Activated T-helper 2 cell treated with anti-CD3 and anti-CD28 coated beads, Interferon-gamma antibody, Interleukin-2, Interleukin-4, amounts not matched to agents 10 μg/mL and 5 μg/mL and 100 μg/mL, durations not matched to agents 14 hours and 24 hours and 36 hours (primary cell): ENCODE data around the gene TRIM7. TPM values are rescaled to one million over a fixed set of nuclear protein-coding genes. Genes with fewer than 3 reads are reported as not detected.

Experiments
- DNase-seq: peaks from one replicate; pipeline ENCODE4 v3.0.0; 2021; ENCODE audit warnings: low spot score
- H3K27ac Mint-ChIP-seq: one replicate; pipeline ENCODE4 v1.8.0; 2021; ENCODE audit warnings: mixed read lengths
- H3K27me3 Mint-ChIP-seq: one replicate; pipeline ENCODE4 v1.8.0; 2021; ENCODE audit warnings: low read depth, mixed read lengths
- H3K36me3 Mint-ChIP-seq: one replicate; pipeline ENCODE4 v1.8.0; 2021; ENCODE audit warnings: low read depth, mixed read lengths
- H3K4me1 Mint-ChIP-seq: one replicate; pipeline ENCODE4 v1.8.0; 2021; ENCODE audit warnings: low read depth, mixed read lengths
- H3K4me3 Mint-ChIP-seq: one replicate; pipeline ENCODE4 v1.8.0; 2021; ENCODE audit warnings: low read depth, mild to moderate bottlenecking, moderate library complexity, mixed read lengths
- H3K9me3 Mint-ChIP-seq: one replicate; pipeline ENCODE4 v1.8.0; 2021; ENCODE audit warnings: mixed read lengths
- intact Hi-C: fragments of 100-400 bp; cut with micrococcal nuclease; formaldehyde crosslinking; loops from one replicate; pipeline ENCODE4 v1.15.1; 2023
- total RNA-seq: library from RNA; stranded (reverse); gene quantifications from 2 replicates; pipeline ENCODE4 v1.2.3, GENCODE V29; 2022

The TRIM7 gene
- total RNA-seq, 1 donor from 2014 or later: 4.8 TPM

- no peaks in the 10 kb centered on the region for H3K36me3 Mint-ChIP-seq
- intact Hi-C loops: no loop called here
- no peak overlapping the region for H3K27ac Mint-ChIP-seq
- H3K4me1 Mint-ChIP-seq: peaks cover 8% of the 10 kb centered on the region
- no peak for DNase-seq
- no peaks in the 10 kb centered on the region for H3K27me3 Mint-ChIP-seq
- no peak overlapping the region for H3K4me3 Mint-ChIP-seq
- H3K9me3 Mint-ChIP-seq: no peaks in the 10 kb centered on the region
Measured at GRCh38 chr5:181193656-181194055, 11.3 kb downstream of the TRIM7 start.

GRCh38 chr5:181192337-181193046 is 12.5 kb downstream of the TRIM7 start:
- H3K36me3 Mint-ChIP-seq: no peaks in the 10 kb centered on the region

GRCh38 chr5:181191526-181192336 is 13.3 kb downstream of the TRIM7 start:
- Mint-ChIP-seq H3K4me3 (peak overlapping the region; percentile 94), H3K9me3 (no peaks in the 10 kb centered on the region), H3K36me3 (no peaks in the 10 kb centered on the region), H3K4me1 (peaks cover 14% of the 10 kb centered on the region), H3K27me3 (no peaks in the 10 kb centered on the region), H3K27ac (peak overlapping the region; percentile 95)
- intact Hi-C loops: loop anchor here (1.0 kb wide), 3 partner anchors 16 to 53 kb away; no protein-coding TSS in a partner anchor
- DNase-seq: peak; percentile 94

More at GRCh38 chr5:181192337-181193046, 12.5 kb downstream of the TRIM7 start:
- DNase-seq: no peak
- Mint-ChIP-seq H3K27ac (peak overlapping the region; percentile 95), H3K4me1 (peaks cover 14% of the 10 kb centered on the region), H3K27me3 (no peaks in the 10 kb centered on the region), H3K9me3 (no peaks in the 10 kb centered on the region), H3K4me3 (peak overlapping the region; percentile 94)
- intact Hi-C loops: loop anchor here (1.0 kb wide), 1 partner anchor 52 kb away; no protein-coding TSS in a partner anchor

- Mint-ChIP-seq H3K4me3 (peak overlapping the region; percentile 94), H3K9me3 (no peaks in the 10 kb centered on the region), H3K4me1 (peaks cover 14% of the 10 kb centered on the region), H3K27me3 (no peaks in the 10 kb centered on the region), H3K27ac (peak overlapping the region; percentile 95), H3K36me3 (no peaks in the 10 kb centered on the region)
- peak; percentile 37 for DNase-seq
- intact Hi-C loops: loop anchor here (1.0 kb wide), 2 partner anchors 16 to 27 kb away; no protein-coding TSS in a partner anchor
Measured at GRCh38 chr5:181190711-181191525, 14.1 kb downstream of the TRIM7 start.

GRCh38 chr5:181189962-181190710 is 14.9 kb downstream of the TRIM7 start:
- no peaks in the 10 kb centered on the region for H3K27me3 Mint-ChIP-seq
- H3K4me1 Mint-ChIP-seq: peaks cover 14% of the 10 kb centered on the region
- intact Hi-C loops: loop anchor here (1.0 to 10.0 kb wide), 4 partner anchors 17 to 325 kb away; partner anchors contain the start of genes RACK1, TRIM41 and ZFP62
- no peaks in the 10 kb centered on the region for H3K9me3 Mint-ChIP-seq
- H3K36me3 Mint-ChIP-seq: no peaks in the 10 kb centered on the region
- DNase-seq: no peak
- peak overlapping the region; percentile 93 for H3K27ac Mint-ChIP-seq
- peak overlapping the region; percentile 94 for H3K4me3 Mint-ChIP-seq

GRCh38 chr5:181189363-181189961 is 15.5 kb downstream of the TRIM7 start:
- Mint-ChIP-seq H3K4me1 (peaks cover 15% of the 10 kb centered on the region), H3K27ac (peak overlapping the region; percentile 93), H3K36me3 (no peaks in the 10 kb centered on the region), H3K4me3 (peak overlapping the region; percentile 94), H3K9me3 (no peaks in the 10 kb centered on the region), H3K27me3 (no peaks in the 10 kb centered on the region)
- peak; percentile 60 for DNase-seq
- intact Hi-C loops: loop anchor here (1.0 to 10.0 kb wide), 4 partner anchors 17 to 325 kb away; partner anchors contain the start of genes RACK1, TRIM41 and ZFP62

GRCh38 chr5:181188700-181189362 is 16.2 kb downstream of the TRIM7 start:
- Mint-ChIP-seq H3K4me1 (peaks cover 19% of the 10 kb centered on the region), H3K27me3 (no peaks in the 10 kb centered on the region), H3K36me3 (no peaks in the 10 kb centered on the region), H3K9me3 (no peaks in the 10 kb centered on the region), H3K4me3 (peak overlapping the region; percentile 94), H3K27ac (peak overlapping the region; percentile 93)
- DNase-seq: peak; percentile 77
- intact Hi-C loops: loop anchor here (1.0 to 10.0 kb wide), 5 partner anchors 16 to 324 kb away; partner anchors contain the start of genes RACK1, TRIM41, TRIM52 and ZFP62

GRCh38 chr5:181187500-181188213 is 17.3 kb downstream of the TRIM7 start:
- Mint-ChIP-seq H3K4me1 (peaks cover 15% of the 10 kb centered on the region), H3K27ac (peak overlapping the region; percentile 93), H3K36me3 (no peaks in the 10 kb centered on the region), H3K9me3 (no peaks in the 10 kb centered on the region), H3K4me3 (peak overlapping the region; percentile 94), H3K27me3 (peaks cover 2% of the 10 kb centered on the region)
- DNase-seq: peak; percentile 49
- intact Hi-C loops: loop anchor here (1.0 to 10.0 kb wide), 3 partner anchors 15 to 323 kb away; partner anchors contain the start of genes TRIM52 and ZFP62

- H3K4me1 Mint-ChIP-seq: peaks cover 15% of the 10 kb centered on the region
- no peak overlapping the region for H3K4me3 Mint-ChIP-seq
- DNase-seq: no peak
- no peaks in the 10 kb centered on the region for H3K36me3 Mint-ChIP-seq
- H3K9me3 Mint-ChIP-seq: no peaks in the 10 kb centered on the region
- intact Hi-C loops: loop anchor here (10.0 kb wide), 1 partner anchor 322 kb away; the partner anchor contains the start of gene ZFP62
- peak overlapping the region; percentile 5 for H3K27ac Mint-ChIP-seq
- peaks cover 2% of the 10 kb centered on the region for H3K27me3 Mint-ChIP-seq
Measured at GRCh38 chr5:181186986-181187499, 18.0 kb downstream of the TRIM7 start.

- Mint-ChIP-seq H3K36me3 (no peaks in the 10 kb centered on the region), H3K4me3 (no peak overlapping the region), H3K4me1 (peaks cover 20% of the 10 kb centered on the region), H3K9me3 (no peaks in the 10 kb centered on the region), H3K27ac (no peak overlapping the region), H3K27me3 (peaks cover 3% of the 10 kb centered on the region)
- no peak for DNase-seq
- intact Hi-C loops: loop anchor here (10.0 kb wide), 1 partner anchor 321 kb away; the partner anchor contains the start of gene ZFP62
Measured at GRCh38 chr5:181186022-181186421, 19.0 kb downstream of the TRIM7 start.
